K562 (cell line): ENCODE results near the gene ITGAX. TPM values are rescaled to one million over a fixed set of nuclear protein-coding genes. Genes with fewer than 3 reads are reported as not detected.

Experiments used
- ATAC-seq: fragments of 200-7000 bp; cut with Tn5 transposase; 3 replicates; pipeline ENCODE4 v1.9.1; 2020; ENCODE audit warnings: moderate library complexity
- BruUV-seq: library from RNA; stranded (reverse); fragments of 400-500 nt; replicated peaks from 2 replicates; lab custom pipeline; 2021; lab: Mats Ljungman, UMichigan
- CTCF ChIA-PET: fragments of 300-600 bp; formaldehyde crosslinking; extraction: SDS; loops from one replicate; lab custom pipeline; 2021; ENCODE audit warnings: low intra/inter-chr PET ratio; lab: Yijun Ruan, JAX
- POLR2A ChIA-PET: fragments of 300-600, 350-650 bp; sonication (Branson Sonifier 250); formaldehyde crosslinking; extraction: SDS; loops from one replicate; lab custom pipeline; 2021; ENCODE audit warnings: antibody characterized with exemption, inconsistent platforms; lab: Yijun Ruan, JAX
- DNase-seq, 4 experiments: peaks; one replicate each; pipeline versions ENCODE4 v3.0.0 to v3.0.0-alpha.2; 2011 to 2018; ENCODE audit warnings: low spot score in 3 of 4, mixed read lengths in 3 of 4; ENCODE audit errors: extremely low read depth in 1 of 4
- FAIRE-seq: peaks from 2 replicates; lab custom pipeline; 2011; peaks lifted over from hg19 to GRCh38; lab: Jason Lieb, UNC
- H2AFZ ChIP-seq: 2 replicates; pipeline ENCODE4 v1.6.0; 2011; ENCODE audit warnings: low read depth, low read length, control low read depth, inconsistent platforms
- H3K27ac ChIP-seq: fragments of 200-600 bp; 3 replicates; pipeline ENCODE4 v1.8.0; 2011; ENCODE audit warnings: low read depth, mild to moderate bottlenecking, control low read depth, inconsistent platforms, low read length, moderate library complexity, mixed read lengths; ENCODE audit errors: extremely low read depth
- H3K27me3 ChIP-seq, 2 experiments: fragments of 300-600 bp in 1 of 2; 2 replicates in 1 of 2; 3 replicates in 1 of 2; pipeline versions ENCODE4 v1.6.0 to v1.8.0; 2011; ENCODE audit warnings: inconsistent platforms in 2 of 2, low read length in 2 of 2, mild to moderate bottlenecking in 1 of 2, mixed read lengths in 1 of 2, moderate library complexity in 1 of 2; ENCODE audit not compliant: control insufficient read depth in 2 of 2, insufficient read depth in 2 of 2
- H3K36me3 ChIP-seq: fragments of 300-600 bp; 3 replicates; pipeline ENCODE4 v1.8.0; 2011; ENCODE audit warnings: mild to moderate bottlenecking, low read length, inconsistent platforms; ENCODE audit not compliant: control insufficient read depth, insufficient read depth
- H3K4me1 ChIP-seq, 2 experiments: fragments of 200-600 bp in 1 of 2; replicated peaks in 1 of 2; 2 replicates in 1 of 2; 3 replicates in 1 of 2; pipeline versions ENCODE4 v1.5.1 to v1.8.0; 2011; ENCODE audit warnings: inconsistent platforms in 2 of 2, low read length in 2 of 2, mild to moderate bottlenecking in 1 of 2, mixed read lengths in 1 of 2, moderate library complexity in 1 of 2; ENCODE audit not compliant: control insufficient read depth in 2 of 2, insufficient read depth in 2 of 2
- H3K4me2 ChIP-seq: 2 replicates; pipeline ENCODE4 v1.6.1; 2011; ENCODE audit warnings: low read length, control low read depth, inconsistent platforms, mixed read lengths; ENCODE audit not compliant: insufficient read depth
- H3K4me3 ChIP-seq: fragments of 200-600 bp; sonication (generic), shearing (Covaris generic); 2 replicates; pipeline ENCODE4 v1.5.1; 2016; ENCODE audit warnings: control low read depth, inconsistent platforms
- H3K79me2 ChIP-seq: fragments of 200-600 bp; 3 replicates; pipeline ENCODE4 v1.8.0; 2011; ENCODE audit warnings: low read length, inconsistent platforms; ENCODE audit not compliant: control insufficient read depth, insufficient read depth
- H3K9ac ChIP-seq, 2 experiments: 2 replicates each; pipeline versions ENCODE4 v1.6.0 to v1.6.1; 2011; ENCODE audit warnings: low read depth in 2 of 2, low read length in 2 of 2, control low read depth in 1 of 2, inconsistent platforms in 1 of 2, mild to moderate bottlenecking in 1 of 2, mixed read lengths in 1 of 2; ENCODE audit not compliant: insufficient read depth in 1 of 2
- H3K9me1 ChIP-seq: one replicate; pipeline ENCODE4 v1.6.0; 2011; ENCODE audit warnings: inconsistent platforms, mild to moderate bottlenecking, low read length, moderate library complexity; ENCODE audit not compliant: control insufficient read depth, insufficient read depth
- H3K9me3 ChIP-seq: replicated peaks from 2 replicates; pipeline ENCODE4 v1.5.1; 2011; ENCODE audit warnings: low read depth, low read length, inconsistent platforms; ENCODE audit not compliant: control insufficient read depth, insufficient read depth
- H4K20me1 ChIP-seq: replicated peaks from 2 replicates; pipeline ENCODE4 v1.6.1; 2011; ENCODE audit warnings: low read length, inconsistent platforms, mixed read lengths; ENCODE audit not compliant: control insufficient read depth, insufficient read depth
- ATF6 ChIP-seq: sonication (generic); formaldehyde crosslinking; IDR thresholded peaks from 2 replicates; pipeline ENCODE4 v1.4.0; 2020; ENCODE audit warnings: mild to moderate bottlenecking, missing genetic modification reagents
- CBX3 ChIP-seq, 2 experiments: IDR thresholded peaks; 1 replicate in 1 of 2; 2 replicates in 1 of 2; pipeline ENCODE4 v1.6.1; 2012; ENCODE audit warnings: inconsistent platforms in 2 of 2, low read length in 2 of 2, borderline replicate concordance in 1 of 2, control low read depth in 1 of 2
- GABPB2 ChIP-seq: fragments of 250-450 bp; sonication (Bioruptor Pico); conservative IDR thresholded peaks from 2 replicates; pipeline ENCODE4 v1.5.1; 2021; ENCODE audit warnings: mild to moderate bottlenecking
- HCFC1 ChIP-seq: IDR thresholded peaks from 2 replicates; pipeline ENCODE4 v1.6.1; 2012; ENCODE audit warnings: low read depth, low read length, improper control_type of control experiment
- NR0B1 ChIP-seq: fragments of 450-650 bp; IDR thresholded peaks from one replicate; pipeline ENCODE4 v1.6.1; 2018; ENCODE audit warnings: mild to moderate bottlenecking, moderate library complexity; ENCODE audit not compliant: partially characterized antibody
- RUNX1 ChIP-seq: sonication (generic); IDR thresholded peaks from 2 replicates; pipeline ENCODE4 v1.6.1; 2016; ENCODE audit warnings: antibody characterized with exemption, low read depth
- ZBTB9 ChIP-seq: fragments of 450-650 bp; formaldehyde crosslinking; IDR thresholded peaks from 2 replicates; pipeline ENCODE4 v1.4.0; 2020; ENCODE audit warnings: mild to moderate bottlenecking, moderate library complexity
- ZC3H8 ChIP-seq: fragments of 450-650 bp; IDR thresholded peaks from 2 replicates; pipeline ENCODE4 v1.6.1; 2017
- ZKSCAN8 ChIP-seq: fragments of 200-800 bp; sonication (Bioruptor generic); IDR thresholded peaks from 2 replicates; pipeline ENCODE4 v1.6.1; 2016; ENCODE audit warnings: missing genetic modification characterization, missing compliant biosample characterization
- ZNF184 ChIP-seq: sonication (generic); formaldehyde crosslinking; IDR thresholded peaks from 2 replicates; pipeline ENCODE4 v1.5.0; 2020; ENCODE audit warnings: missing genetic modification reagents
- ZNF79 ChIP-seq: fragments of 250-450 bp; sonication (Bioruptor Pico); IDR thresholded peaks from 2 replicates; pipeline ENCODE4 v1.4.0; 2020; ENCODE audit warnings: low read depth, mild to moderate bottlenecking, moderate library complexity
- WGBS: fragments of 100-300 bp; shearing (Covaris generic); methylation state at CpG from one replicate; pipeline ENCODE4 v1.1.6; 2016; ENCODE audit warnings: low coverage, mixed read lengths; ENCODE audit not compliant: insufficient coverage; ENCODE audit errors: missing lambda C conversion rate; 5-methylcytosine and 5-hydroxymethylcytosine counted together
- in situ Hi-C: fragments of 300-500 bp; cut with MboI; formaldehyde crosslinking; loops from 4 replicates; pipeline ENCODE4 v1.15.0; 2018; ENCODE audit warnings: inconsistent platforms, mixed read lengths
- intact Hi-C: fragments of 100-400 bp; cut with micrococcal nuclease; formaldehyde crosslinking; loops from 2 replicates; pipeline ENCODE4 v1.14.2; 2022
- polyA plus RNA-seq, 8 experiments: library from polyadenylated mRNA; depleted of rRNA in 4 of 8; stranded (reverse) in 5 of 8; unstranded in 3 of 8; fragments of >200 nt; fragmentation: Nextera tagmentation in 2 of 8; fragmentation: Illumina TruSeq in 1 of 8; extraction: Ambion mirVana in 2 of 8; extraction: Trizol in 1 of 8; gene quantifications; 2 replicates each; pipeline versions ENCODE4 v1.2.1 to v1.2.3, GENCODE V29; 2011 to 2014; ENCODE audit warnings: inconsistent platforms in 1 of 8, missing spikeins in 1 of 8
- total RNA-seq, 7 experiments: library from RNA; depleted of rRNA in 6 of 7; stranded (reverse); fragments of >200 nt in 6 of 7; fragmentation: Illumina TruSeq in 2 of 7; extraction: Trizol in 2 of 7; gene quantifications; 2 replicates each; pipeline versions ENCODE4 v1.2.1 to v1.2.3, GENCODE V29; 2011 to 2021; ENCODE audit warnings: low replicate concordance in 1 of 7

ITGAX gene
- total and polyA plus RNA-seq, 9 of the 15 experiments (the other 6 are each of a cell fraction or from before 2014, with no cell fraction given) = 0.03 to 0.58 (median 0.14) TPM

- BruUV-seq = no TSS peak
- TF ChIP-seq RUNX1 (no peak), CBX3 (IDR thresholded peaks at IDR 0.05; ENCODE audit: borderline replicate concordance in 1 of 2, low read length in 2 of 2) (no peak), ZC3H8 (no peak), ZBTB9 (no peak), ATF6 (no peak), GABPB2 (no peak), ZNF184 (CRISPR knock-in tag) (no peak), HCFC1 (no peak), ZNF79 (CRISPR knock-in tag) (no peak), NR0B1 (no peak), ZKSCAN8 (CRISPR knock-in tag) (no peak)
Observed at GRCh38 chr16:31325171-31325570, 29.8 kb upstream of the ITGAX start.

More at GRCh38 chr16:31325171-31325570, 29.8 kb upstream of the ITGAX start:
- ChIA-PET POLR2A (no interaction called here), CTCF (no interaction called here)
- Histone ChIP-seq H4K20me1 (no peaks in the 10 kb centered on the region), H2AFZ (no peak overlapping the region), H3K27me3 (peaks cover 2 to 30% of the 10 kb centered on the region in 2 experiments; a peak in 3 of 5 replicates), H3K27ac (no peak overlapping the region), H3K4me1 (peaks cover 0 to 19% of the 10 kb centered on the region in 2 experiments; a peak in 4 of 5 replicates), H3K9ac (no peak overlapping the region), H3K36me3 (no peaks in the 10 kb centered on the region), H3K9me3 (no peaks in the 10 kb centered on the region; the same call in none of the 2 replicates), H3K9me1 (no peaks in the 10 kb centered on the region), H3K4me3 (no peak overlapping the region), H3K79me2 (no peaks in the 10 kb centered on the region), H3K4me2 (no peak overlapping the region)
- ATAC-seq = no peak
- in situ Hi-C loops (no loop called here), intact Hi-C loops (no loop called here)
- DNase-seq = no peak
- WGBS = 14% methylated on average over 11 of the region's 16 CpGs
- FAIRE-seq = no peak
